Sigmoid colon (tissue), 4 donors: ENCODE measurements around the gene RPTOR.

Experiments
- CTCF ChIP-seq, 4 experiments: fragments of 450-650 bp in 3 of 4; fragments of 200-600 bp in 1 of 4; IDR thresholded peaks; one replicate each; pipeline ENCODE4 v1.5.1; 2016 to 2019; ENCODE audit warnings: antibody characterized with exemption in 4 of 4, mild to moderate bottlenecking in 3 of 4, moderate library complexity in 2 of 4
- EP300 ChIP-seq, 4 donors: sonication (generic); formaldehyde crosslinking; IDR thresholded peaks; one replicate each; pipeline ENCODE4 v1.6.1; 2017; ENCODE audit warnings: antibody characterized with exemption in 4 of 4
- POLR2AphosphoS5 ChIP-seq, 4 donors: sonication (generic); formaldehyde crosslinking; IDR thresholded peaks; one replicate each; pipeline ENCODE4 v1.6.1; 2017; ENCODE audit warnings: antibody characterized with exemption in 4 of 4

- no peak for TF ChIP-seq CTCF (IDR thresholded peaks at IDR 0.05)
- TF ChIP-seq EP300 (IDR thresholded peaks at IDR 0.05), result no peak
- TF ChIP-seq POLR2AphosphoS5 (IDR thresholded peaks at IDR 0.05), result no peak
Observed at GRCh38 chr17:80995131-80995530, 450.5 kb downstream of the RPTOR start.
